Body of pancreas (tissue), 2 donors: Measurements from ENCODE around the gene CD3D. TPM values are rescaled to one million over a fixed set of nuclear protein-coding genes. Genes with fewer than 3 reads are reported as not detected.

ENCODE experiments used
- small RNA-seq: library from RNA; depleted of rRNA; stranded (forward); fragments of <200 nt; gene quantifications from one replicate; pipeline ENCODE3, GENCODE V24; 2016
- total RNA-seq, 2 donors: library from RNA; depleted of rRNA; stranded (reverse); fragments of >200 nt; gene quantifications; one replicate each; pipeline ENCODE4 v1.1.0, GENCODE V29; 2016

The CD3D gene
- total RNA-seq, 2 donors from 2014 or later: 1.6 TPM; not detected in 1

Small RNA genes within 50 kb of the gene (small RNA-seq; reads per million reads assigned to genes)
- not detected for gene AP001582.1

Other genes with a start within 250 kb of the CD3D start
- 1 to 10 TPM in 1 of 2 donors, under 1 TPM in 1; 0.33 to 1.6 TPM for gene SCN4B, start 189.9 kb downstream of the CD3D start, total RNA-seq
- gene SCN2B, start 166.1 kb downstream of the CD3D start, total RNA-seq: under 1 TPM in 1 of 2 donors, not detected in 1; under 0.01 TPM
- 1 to 10 TPM in 1 of 2 donors, under 1 TPM in 1; 0.99 to 4.9 TPM for gene JAML, start 117.7 kb downstream of the CD3D start, total RNA-seq
- gene MPZL3, start 90.3 kb downstream of the CD3D start, total RNA-seq: 1 to 10 TPM; 4.0 to 8.0 TPM
- 10 to 100 TPM; 19.7 to 48.5 TPM for gene MPZL2, start 78.4 kb downstream of the CD3D start, total RNA-seq
- 1 to 10 TPM in 1 of 2 donors, under 1 TPM in 1; 0.99 to 3.1 TPM for gene CD3E, start 38.0 kb downstream of the CD3D start, total RNA-seq
- not detected for gene CD3G, start 1.6 kb upstream of the CD3D start, total RNA-seq
- 10 to 100 TPM; 29.6 to 31.3 TPM for gene UBE4A, start 16.9 kb upstream of the CD3D start, total RNA-seq
- gene ATP5MG, start 58.9 kb upstream of the CD3D start, total RNA-seq: 10 to 100 TPM; 45.2 to 91.3 TPM
- 100 to 1,000 TPM in 1 of 2 donors, 10 to 100 TPM in 1; 62.6 to 209 TPM for gene KMT2A, start 93.8 kb upstream of the CD3D start, total RNA-seq
- gene TTC36, start 184.8 kb upstream of the CD3D start, total RNA-seq: not detected
- 10 to 100 TPM; 35.5 to 39.6 TPM for gene TMEM25, start 188.5 kb upstream of the CD3D start, total RNA-seq
- gene IFT46, start 223.2 kb upstream of the CD3D start, total RNA-seq: 10 to 100 TPM; 17.1 to 24.6 TPM
- gene ARCN1, start 229.7 kb upstream of the CD3D start, total RNA-seq: 10 to 100 TPM; 49.8 to 64.3 TPM